NCI-H82 (cell line): ENCODE data around the gene ALK.

Experiments
- DNase-seq: peaks from one replicate; lab custom pipeline; 2025; lab: John Stamatoyannopoulos, UW

ALK gene

DNA sequence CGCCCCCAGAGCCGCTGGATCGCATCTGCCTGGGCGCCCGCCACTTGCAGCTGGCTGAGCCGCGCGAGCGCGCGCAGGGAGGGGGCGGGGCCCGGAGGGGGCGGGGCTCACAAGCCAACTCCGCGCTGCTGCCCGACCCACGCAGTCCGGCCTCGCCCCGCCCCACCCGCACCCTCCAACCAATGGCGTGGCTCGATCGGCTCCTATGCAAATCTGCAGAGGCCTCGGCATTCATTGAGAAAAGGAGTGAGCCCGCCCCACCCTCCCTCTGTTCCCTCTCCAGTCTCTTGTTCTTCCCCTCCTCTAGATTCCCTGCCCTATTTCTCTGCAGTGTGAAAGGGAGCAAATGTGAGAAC lies at the start of gene ALK:
Gene ALK (minus strand): TSS at position 27 of the 356 bp plus-strand sequence. CDS start 927 bp downstream, outside the sequence.
- DNase-seq, result peak; percentile 99

DNA sequence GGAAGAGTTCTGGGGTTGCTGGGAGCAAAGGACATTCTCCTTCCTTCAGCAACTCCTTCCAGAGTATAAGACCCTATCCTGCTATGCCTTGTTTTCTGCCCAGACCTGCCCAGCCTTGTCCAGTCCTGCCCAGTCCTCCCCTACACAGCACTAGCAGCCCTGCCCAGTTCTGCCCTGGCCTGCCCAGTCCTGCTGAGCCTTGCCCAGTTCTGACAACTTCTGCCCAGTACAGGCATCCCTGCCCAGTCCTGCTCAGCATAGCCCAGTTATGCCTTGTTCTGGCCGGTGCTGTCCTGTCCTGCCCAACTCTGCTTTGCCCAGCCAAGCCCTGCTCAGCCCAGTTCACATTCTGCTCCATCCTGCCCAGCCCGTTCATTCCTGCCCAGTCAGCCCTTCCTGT lies 44.9 kb upstream of the ALK start:
- DNase-seq, result no peak

- no peak for DNase-seq
These were observed 42.7 kb upstream of the ALK start for GRCh38 chr2:29963972-29964570.

- DNase-seq, result no peak
These were observed 41.5 kb upstream of the ALK start for GRCh38 chr2:29962922-29963321.

- DNase-seq, result no peak
These were observed 32.9 kb upstream of the ALK start for GRCh38 chr2:29954316-29954715.

DNA sequence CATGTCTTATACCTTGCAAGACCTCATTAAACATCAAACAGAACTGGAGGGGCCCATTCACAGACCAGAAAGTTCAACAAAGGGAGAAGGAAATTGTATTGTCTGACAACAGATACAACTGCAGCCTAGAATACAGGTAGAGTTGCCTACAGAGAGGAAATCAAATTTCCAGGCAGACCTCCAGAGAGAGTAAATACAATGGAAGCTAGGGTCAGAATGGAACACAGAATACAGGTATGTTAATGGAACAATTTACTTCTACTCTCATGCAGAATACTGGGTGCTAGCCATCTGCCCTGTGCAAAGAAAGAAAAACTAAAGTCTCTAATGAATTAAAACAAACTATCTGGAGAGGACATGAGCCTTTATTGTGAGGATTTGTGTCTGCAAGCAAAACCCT lies 31.6 kb upstream of the ALK start:
- DNase-seq, result no peak

GRCh38 chr2:29951576-29951975 lies 30.2 kb upstream of the ALK start:
- DNase-seq, result no peak

GRCh38 chr2:29950481-29950880 lies 29.1 kb upstream of the ALK start:
- no peak for DNase-seq

DNA sequence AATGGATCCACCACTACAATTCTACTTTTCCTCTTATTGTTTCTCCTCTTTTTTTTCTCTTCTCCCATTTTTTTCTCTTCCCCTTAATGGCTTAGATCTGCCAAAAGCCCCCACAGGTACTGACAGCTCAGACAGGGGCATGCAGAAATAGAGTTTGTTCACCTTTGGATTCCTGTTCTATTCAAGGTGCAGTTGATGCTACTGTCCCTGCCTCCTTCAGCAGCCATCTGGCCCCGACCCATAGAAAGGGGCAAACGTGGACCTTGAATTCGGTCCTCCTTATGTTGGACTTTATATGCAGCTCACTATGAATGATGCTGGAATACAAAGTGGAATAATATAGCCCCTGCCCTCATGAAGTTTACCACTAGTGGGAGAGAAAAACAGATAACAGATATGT lies 27.7 kb upstream of the ALK start:
- DNase-seq, result no peak

GRCh38 chr2:29946505-29946904 lies 25.1 kb upstream of the ALK start:
- DNase-seq, result no peak

GRCh38 chr2:29942711-29943110 lies 21.3 kb upstream of the ALK start:
- no peak for DNase-seq

DNA sequence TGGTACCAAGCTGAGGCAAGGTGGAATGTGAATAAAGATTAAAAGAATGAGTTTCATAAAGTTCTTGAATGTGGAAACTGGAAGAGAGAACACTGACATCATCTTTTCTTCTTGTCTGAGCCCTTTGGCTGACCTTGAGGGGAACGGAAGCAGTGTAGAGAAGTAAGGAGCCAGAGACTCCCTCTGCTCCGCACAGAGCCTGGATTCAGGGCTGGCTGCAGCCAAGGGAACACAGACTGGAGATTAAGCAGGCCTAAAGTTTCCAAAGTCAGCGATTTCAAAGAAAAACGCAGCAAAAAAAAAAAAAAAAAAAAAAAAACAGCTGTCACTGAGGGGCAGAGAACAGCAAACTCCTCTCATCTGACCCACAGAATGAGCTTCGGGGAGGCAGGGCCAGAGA lies 19.3 kb upstream of the ALK start:
- no peak for DNase-seq

GRCh38 chr2:29936020-29936419 lies 14.6 kb upstream of the ALK start:
- DNase-seq, result no peak

- DNase-seq, result no peak
These were observed 10.4 kb upstream of the ALK start for GRCh38 chr2:29931818-29932217.

DNA sequence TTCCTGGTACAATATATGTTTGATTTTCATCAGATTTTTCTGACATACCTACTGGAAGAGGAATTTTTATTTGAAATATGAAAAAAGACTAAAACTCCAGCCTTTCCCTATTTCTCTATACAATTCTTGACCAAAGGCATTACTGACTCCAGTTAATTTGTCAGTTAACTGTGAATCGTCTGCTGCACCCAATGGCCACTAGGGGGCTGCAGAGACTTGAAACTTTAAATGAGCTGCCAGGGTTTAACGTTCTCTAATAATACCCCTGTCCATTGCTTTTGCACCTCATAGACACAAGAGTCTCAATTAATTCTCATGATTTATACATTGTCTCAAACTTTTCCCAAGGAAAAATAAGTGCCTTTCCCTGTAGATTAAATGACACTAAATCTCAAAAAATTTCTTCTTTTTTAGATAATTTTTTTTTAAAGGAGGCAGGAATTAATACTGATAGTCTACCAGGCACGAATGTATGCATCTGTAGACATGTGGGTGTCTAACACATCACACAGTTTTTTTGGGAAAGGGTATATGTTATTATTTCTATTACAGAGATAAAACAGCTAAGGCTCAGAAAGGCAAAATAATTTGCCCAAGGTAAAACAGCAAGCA lies 1.8 kb upstream of the ALK start:
- DNase-seq, result peak; percentile 93

GRCh38 chr2:29922605-29923004 lies 1.2 kb upstream of the ALK start:
- no peak for DNase-seq

- DNase-seq, result peak; percentile 70
These were observed 491 bp downstream of the ALK start for GRCh38 chr2:29920631-29921559.

GRCh38 chr2:29920130-29920577 lies 1.2 kb downstream of the ALK start:
- DNase-seq, result peak; percentile 75

DNA sequence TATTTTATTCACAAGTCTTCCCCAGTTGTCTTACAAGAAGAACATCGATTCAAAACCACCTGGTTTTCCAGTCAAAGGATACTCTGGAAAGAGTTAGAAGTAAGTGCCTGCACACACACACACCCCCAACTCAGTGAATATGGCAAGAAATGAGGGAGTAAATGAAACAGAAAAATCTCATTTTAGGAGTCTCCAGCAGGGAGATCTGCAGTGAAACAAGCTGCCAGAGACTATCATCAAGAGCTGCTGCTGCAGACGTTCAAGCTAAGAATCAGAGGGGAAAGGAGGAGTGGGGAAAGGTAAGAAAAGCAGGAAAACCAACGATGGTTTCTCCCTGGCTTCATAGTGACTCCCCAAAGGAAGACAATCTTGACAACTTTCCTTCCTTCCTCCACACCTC lies 2.4 kb downstream of the ALK start:
- no peak for DNase-seq

DNA sequence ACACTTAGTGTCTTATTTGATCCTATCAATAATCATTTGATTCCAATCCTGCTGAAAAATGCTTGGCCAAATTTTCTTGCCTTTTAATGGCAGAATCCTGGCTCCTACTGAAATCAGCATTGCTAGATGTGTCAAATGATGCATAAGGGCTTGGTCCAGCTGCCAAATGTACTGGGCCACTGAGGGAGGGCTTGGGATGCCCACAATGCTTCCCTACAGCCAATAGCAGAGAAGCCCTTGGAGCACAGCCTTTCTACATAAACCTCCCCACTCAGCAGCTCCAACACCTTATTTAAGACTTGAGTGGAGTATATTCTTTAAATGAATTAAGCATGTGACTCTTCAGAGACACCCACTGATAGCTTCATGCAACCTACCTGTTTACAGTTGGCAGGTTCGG lies 3.6 kb downstream of the ALK start:
- peak; percentile 23 for DNase-seq

DNA sequence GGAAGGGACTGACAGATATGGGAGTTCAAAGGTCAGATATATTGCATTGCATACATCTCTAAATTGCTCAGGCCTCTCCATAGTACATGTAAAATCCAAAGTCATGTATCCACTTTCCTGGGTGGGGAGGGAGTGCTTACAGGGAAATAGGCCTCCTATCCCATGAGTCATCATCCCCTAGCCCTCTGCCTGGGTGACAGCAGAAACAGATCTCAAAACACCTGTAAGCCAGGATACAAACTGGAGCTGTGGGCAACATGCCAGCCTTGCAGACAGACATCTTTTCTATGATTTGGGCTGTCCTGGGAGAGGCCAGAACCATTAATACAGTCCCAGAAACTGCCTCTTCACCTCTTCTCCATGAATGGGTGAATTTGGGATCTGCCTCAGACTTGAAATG lies 4.8 kb downstream of the ALK start:
- peak; percentile 17 for DNase-seq

DNA sequence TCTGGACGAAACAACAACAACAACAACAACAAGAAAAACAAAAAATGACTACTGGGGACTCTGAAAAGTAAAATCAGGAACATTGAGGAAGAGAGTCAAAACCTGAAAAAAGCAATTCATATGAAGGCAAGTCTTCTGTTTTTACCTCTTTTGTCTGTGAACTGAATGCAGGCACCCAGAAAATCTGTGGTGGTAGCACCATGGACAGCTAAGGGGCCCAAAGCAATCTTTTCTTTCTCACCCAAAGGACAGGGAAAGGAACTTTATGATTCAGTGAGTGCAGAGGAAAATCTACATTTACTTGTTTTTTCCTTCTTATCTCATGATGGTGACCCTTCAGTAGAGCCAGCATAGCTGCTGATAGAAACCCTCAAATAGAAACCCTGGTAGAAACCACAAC lies 10.4 kb downstream of the ALK start:
- no peak for DNase-seq

GRCh38 chr2:29910465-29910864 lies 10.9 kb downstream of the ALK start:
- DNase-seq, result no peak
